Smooth muscle cell (in vitro differentiated cells): Measurements from ENCODE around the gene VWA5B1. TPM values are rescaled to one million over a fixed set of nuclear protein-coding genes. Genes with fewer than 3 reads are reported as not detected.
A peak's percentile ranks its signal among the peaks of the same experiment; 100 is the strongest.

Source experiments
- DNase-seq: peaks from one replicate; lab custom pipeline; 2025; ENCODE audit not compliant: unreplicated experiment; lab: John Stamatoyannopoulos, UW
- H2AFZ ChIP-seq: fragments of 200-600 bp; sonication (generic); 2 replicates; pipeline ENCODE4 v1.6.0; 2016; ENCODE audit warnings: antibody characterized with exemption, low read depth, mild to moderate bottlenecking
- H3F3A ChIP-seq: fragments of 200-600 bp; sonication (generic); 2 replicates; pipeline ENCODE4 v1.6.0; 2017; ENCODE audit warnings: antibody characterized with exemption, low read depth
- H3K27ac ChIP-seq: fragments of 200-600 bp; sonication (generic); 2 replicates; pipeline ENCODE4 v1.5.1; 2016; ENCODE audit warnings: low read depth, mild to moderate bottlenecking
- H3K27me3 ChIP-seq: fragments of 200-600 bp; sonication (generic); 2 replicates; pipeline ENCODE4 v1.6.1; 2016; ENCODE audit warnings: low read depth, mild to moderate bottlenecking
- H3K36me3 ChIP-seq: fragments of 200-600 bp; sonication (generic); 2 replicates; pipeline ENCODE4 v1.5.1; 2016; ENCODE audit warnings: low read depth
- H3K4me1 ChIP-seq: fragments of 200-600 bp; sonication (generic); 2 replicates; pipeline ENCODE4 v1.5.1; 2016; ENCODE audit warnings: low read depth
- H3K4me2 ChIP-seq: fragments of 200-600 bp; sonication (generic); 2 replicates; pipeline ENCODE4 v1.6.0; 2016; ENCODE audit warnings: mild to moderate bottlenecking
- H3K4me3 ChIP-seq: fragments of 200-600 bp; sonication (generic); 2 replicates; pipeline ENCODE4 v1.5.1; 2016; ENCODE audit warnings: mild to moderate bottlenecking
- H3K79me2 ChIP-seq: fragments of 200-600 bp; sonication (generic); 2 replicates; pipeline ENCODE4 v1.6.0; 2016; ENCODE audit warnings: low read depth, mild to moderate bottlenecking
- H3K9ac ChIP-seq: fragments of 200-600 bp; sonication (generic); 2 replicates; pipeline ENCODE4 v1.6.0; 2016; ENCODE audit warnings: low read depth
- H3K9me3 ChIP-seq: fragments of 200-600 bp; sonication (generic); replicated peaks from 2 replicates; pipeline ENCODE4 v1.5.1; 2016; ENCODE audit warnings: low read depth
- H4K20me1 ChIP-seq: fragments of 200-600 bp; sonication (generic); 2 replicates; pipeline ENCODE4 v1.6.0; 2016; ENCODE audit warnings: low read depth
- CTCF ChIP-seq: fragments of 200-600 bp; sonication (generic); IDR thresholded peaks from 2 replicates; pipeline ENCODE4 v1.5.1; 2017; ENCODE audit warnings: borderline replicate concordance, mild to moderate bottlenecking, antibody characterized with exemption; ENCODE audit not compliant: insufficient read depth, poor library complexity, severe bottlenecking
- WGBS: methylation state at CpG from one replicate; pipeline ENCODE4 v1.1.7; 2016; ENCODE audit warnings: low lambda C conversion rate; 5-methylcytosine and 5-hydroxymethylcytosine counted together
- polyA plus RNA-seq: library from polyadenylated mRNA; unstranded; fragments of >200 nt; fragmentation: Nextera tagmentation; extraction: Ambion mirVana; gene quantifications from 2 replicates; pipeline ENCODE4 v1.2.1, GENCODE V29; 2016
- total RNA-seq: library from RNA; depleted of rRNA; stranded (reverse); fragments of >200 nt; gene quantifications from 2 replicates; pipeline ENCODE4 v1.2.3, GENCODE V29; 2014

VWA5B1 gene
- total and polyA plus RNA-seq, 2 experiments from 2014 or later, result not detected

- Histone ChIP-seq H4K20me1 (no peaks in the 10 kb centered on the region), H3K9me3 (no peaks in the 10 kb centered on the region), H3K4me1 (no peaks in the 10 kb centered on the region), H3K36me3 (no peaks in the 10 kb centered on the region), H3K4me3 (no peak overlapping the region), H3K4me2 (no peak overlapping the region), H3F3A (no peaks in the 10 kb centered on the region), H3K27me3 (peaks cover 38% of the 10 kb centered on the region), H3K79me2 (no peaks in the 10 kb centered on the region), H3K27ac (no peak overlapping the region), H3K9ac (no peak overlapping the region), H2AFZ (no peak overlapping the region)
- WGBS, result 75% methylated on average over 4 of the region's 4 CpGs
- no peak for TF ChIP-seq CTCF
- DNase-seq, result no peak
Measured at GRCh38 chr1:20376171-20376570, 85.5 kb downstream of the VWA5B1 start.

- H3K4me3 ChIP-seq, result no peak overlapping the region
- no peaks in the 10 kb centered on the region for H3K36me3 ChIP-seq
- H4K20me1 ChIP-seq, result no peaks in the 10 kb centered on the region
- H3F3A ChIP-seq, result no peaks in the 10 kb centered on the region
- no peak overlapping the region for H3K27ac ChIP-seq
- WGBS, result 16% methylated on average over 8 of the region's 8 CpGs
- H3K27me3 ChIP-seq, result peaks cover 36% of the 10 kb centered on the region
- H3K9ac ChIP-seq, result no peak overlapping the region
- TF ChIP-seq CTCF, result peak; percentile 65
- H3K79me2 ChIP-seq, result no peaks in the 10 kb centered on the region
- no peak overlapping the region for H2AFZ ChIP-seq
- no peak for DNase-seq
- no peaks in the 10 kb centered on the region for H3K9me3 ChIP-seq
- H3K4me1 ChIP-seq, result no peaks in the 10 kb centered on the region
- H3K4me2 ChIP-seq, result no peak overlapping the region
Measured at GRCh38 chr1:20376880-20377494, 86.3 kb downstream of the VWA5B1 start.

- Histone ChIP-seq H3K4me2 (no peak overlapping the region), H4K20me1 (no peaks in the 10 kb centered on the region), H3K36me3 (no peaks in the 10 kb centered on the region), H3F3A (no peaks in the 10 kb centered on the region), H3K9me3 (no peaks in the 10 kb centered on the region), H3K4me1 (no peaks in the 10 kb centered on the region), H3K79me2 (no peaks in the 10 kb centered on the region), H3K27me3 (peaks cover 29% of the 10 kb centered on the region), H3K4me3 (no peak overlapping the region), H3K9ac (no peak overlapping the region), H2AFZ (no peak overlapping the region), H3K27ac (no peak overlapping the region)
- no peak for TF ChIP-seq CTCF
- 95% methylated on average over 11 of the region's 11 CpGs for WGBS
- DNase-seq, result no peak
Measured at GRCh38 chr1:20377516-20378270, 87.0 kb downstream of the VWA5B1 start.
